HepG2 (cell line): ENCODE measurements around the gene NDUFB3. TPM values are rescaled to one million over a fixed set of nuclear protein-coding genes. Genes with fewer than 3 reads are reported as not detected.

Source experiments
- ATF3 ChIP-seq: sonication (generic); formaldehyde crosslinking; IDR thresholded peaks from 2 replicates; pipeline ENCODE4 v1.4.0; 2020; ENCODE audit warnings: missing genetic modification reagents
- CENPT ChIP-seq: sonication (generic); formaldehyde crosslinking; IDR thresholded peaks from 2 replicates; pipeline ENCODE4 v1.8.0; 2022; ENCODE audit warnings: low read depth, mild to moderate bottlenecking, moderate library complexity, missing genetic modification reagents
- FOXA1 ChIP-seq, 2 experiments: fragments of 450-650 bp in 1 of 2; sonication (generic) in 1 of 2; formaldehyde crosslinking in 1 of 2; IDR thresholded peaks; 2 replicates each; pipeline versions ENCODE4 v1.4.0 to v1.6.1; 2016 to 2020; ENCODE audit warnings: missing genetic modification reagents in 1 of 2
- FOXK1 ChIP-seq: sonication (generic); formaldehyde crosslinking; IDR thresholded peaks from 2 replicates; pipeline ENCODE4 v1.4.0; 2020; ENCODE audit warnings: low read depth, missing genetic modification reagents, borderline replicate concordance
- HMGXB3 ChIP-seq: sonication (generic); formaldehyde crosslinking; IDR thresholded peaks from 2 replicates; pipeline ENCODE4 v1.4.0; 2020; ENCODE audit warnings: missing genetic modification reagents, borderline replicate concordance
- KMT2A ChIP-seq: sonication (generic); formaldehyde crosslinking; IDR thresholded peaks from 2 replicates; pipeline ENCODE4 v1.4.0; 2020; ENCODE audit warnings: missing genetic modification reagents
- LBX2 ChIP-seq: sonication (generic); formaldehyde crosslinking; IDR thresholded peaks from 2 replicates; pipeline ENCODE4 v1.5.0; 2020; ENCODE audit warnings: missing genetic modification reagents, mild to moderate bottlenecking, borderline replicate concordance
- MYPOP ChIP-seq: sonication (generic); formaldehyde crosslinking; IDR thresholded peaks from 2 replicates; pipeline ENCODE4 v1.8.1; 2023; ENCODE audit warnings: mild to moderate bottlenecking, moderate library complexity, missing genetic modification reagents
- PAF1 ChIP-seq: IDR thresholded peaks from 2 replicates; pipeline ENCODE4 v1.6.1; 2016; ENCODE audit warnings: missing genetic modification reagents, missing compliant biosample characterization
- PHF5A ChIP-seq: IDR thresholded peaks from one replicate; pipeline ENCODE4 v1.6.1; 2018; ENCODE audit warnings: low read depth, missing genetic modification reagents; ENCODE audit not compliant: unreplicated experiment
- RAD51 ChIP-seq: fragments of 450-650 bp; IDR thresholded peaks from 2 replicates; pipeline ENCODE4 v1.6.1; 2016; ENCODE audit warnings: borderline replicate concordance
- RBFOX2 ChIP-seq: fragments of 200-400 bp; formaldehyde crosslinking; IDR thresholded peaks from 2 replicates; pipeline ENCODE4 v1.6.1; 2017; ENCODE audit warnings: low read depth, mild to moderate bottlenecking, low read length
- RBM39 ChIP-seq: fragments of 200-400 bp; formaldehyde crosslinking; IDR thresholded peaks from one replicate; pipeline ENCODE4 v1.6.1; 2018; ENCODE audit warnings: antibody characterized with exemption, mild to moderate bottlenecking, low read depth, low read length; ENCODE audit not compliant: poor library complexity, severe bottlenecking
- XRCC5 ChIP-seq: fragments of 200-400 bp; formaldehyde crosslinking; optimal IDR thresholded peaks from 2 replicates; pipeline ENCODE3; 2017; ENCODE audit warnings: mild to moderate bottlenecking, low read length
- ZBTB37 ChIP-seq: sonication (generic); formaldehyde crosslinking; IDR thresholded peaks from 2 replicates; pipeline ENCODE4 v1.4.0; 2020; ENCODE audit warnings: mild to moderate bottlenecking, missing genetic modification reagents
- ZBTB7B ChIP-seq: sonication (generic); formaldehyde crosslinking; IDR thresholded peaks from 2 replicates; pipeline ENCODE4 v1.4.0; 2020; ENCODE audit warnings: missing genetic modification reagents
- ZNF263 ChIP-seq: sonication (generic); formaldehyde crosslinking; IDR thresholded peaks from 2 replicates; pipeline ENCODE4 v1.4.0; 2020; ENCODE audit warnings: missing genetic modification reagents
- ZNF354B ChIP-seq: sonication (generic); formaldehyde crosslinking; IDR thresholded peaks from 2 replicates; pipeline ENCODE4 v1.8.0; 2022; ENCODE audit warnings: mild to moderate bottlenecking, missing genetic modification reagents
- ZNF629 ChIP-seq: sonication (generic); formaldehyde crosslinking; conservative IDR thresholded peaks from 2 replicates; pipeline ENCODE4 v1.5.0; 2020; ENCODE audit warnings: missing genetic modification reagents
- ZNF724P ChIP-seq: sonication (generic); formaldehyde crosslinking; IDR thresholded peaks from 2 replicates; pipeline ENCODE4 v1.8.0; 2022; ENCODE audit warnings: missing genetic modification reagents, borderline replicate concordance
- ZNF883 ChIP-seq: sonication (generic); formaldehyde crosslinking; IDR thresholded peaks from 2 replicates; pipeline ENCODE4 v1.5.1; 2020; ENCODE audit warnings: mild to moderate bottlenecking, missing genetic modification reagents; ENCODE audit errors: not compliant biosample characterization
- polyA plus RNA-seq, 8 experiments: library from polyadenylated mRNA; depleted of rRNA in 3 of 8; stranded (reverse) in 7 of 8; unstranded in 1 of 8; fragments of >200 nt; fragmentation: Illumina TruSeq in 4 of 8; extraction: Trizol in 4 of 8; gene quantifications; 2 replicates each; pipeline versions ENCODE4 v1.2.1 to v1.2.3, GENCODE V29; 2011 to 2016; ENCODE audit warnings: low read depth in 4 of 8, missing spikeins in 1 of 8, mixed read lengths in 1 of 8; ENCODE audit not compliant: insufficient read depth in 1 of 8
- total RNA-seq, 5 experiments: library from RNA; depleted of rRNA; stranded (reverse); fragments of >200 nt; fragmentation: Illumina TruSeq; extraction: Trizol; gene quantifications; 2 replicates each; pipeline ENCODE4 v1.2.3, GENCODE V29; 2016; ENCODE audit warnings: low read depth in 1 of 5

Gene NDUFB3
- total and polyA plus RNA-seq, 2 of the 13 experiments (the other 11 are each of a cell fraction or from before 2014, with no cell fraction given) = 50.7 to 159 TPM

- TF ChIP-seq ZNF354B (CRISPR knock-in tag) (no peak), ZNF883 (no peak), MYPOP (peak; percentile 80; the same call in 1 of the 2 replicates), XRCC5 (no peak), RAD51 (no peak), LBX2 (CRISPR knock-in tag) (no peak), PAF1 (no peak), PHF5A (CRISPR knock-in tag) (no peak), ZNF629 (CRISPR knock-in tag) (0 out of 2 replicates have a peak, but pooled peaks have one; percentile 33), FOXK1 (peak; percentile 82; the same call in 1 of the 2 replicates), FOXA1 (IDR thresholded peaks at IDR 0.05) (peak; percentile 52; the same call in 1 of the 2 replicates), FOXA1 (CRISPR knock-in tag; IDR thresholded peaks at IDR 0.05) (peak; percentile 92), ATF3 (no peak), ZNF724P (CRISPR knock-in tag) (no peak), RBM39 (no peak), ZNF263 (CRISPR knock-in tag) (no peak), HMGXB3 (CRISPR knock-in tag) (peak; percentile 34; the same call in 1 of the 2 replicates), KMT2A (CRISPR knock-in tag) (peak; percentile 42; the same call in 1 of the 2 replicates), CENPT (CRISPR knock-in tag) (no peak), ZBTB37 (CRISPR knock-in tag) (peak; percentile 99), ZBTB7B (CRISPR knock-in tag) (peak; percentile 59; the same call in 1 of the 2 replicates), RBFOX2 (no peak)
These were observed 14.0 kb upstream of the NDUFB3 start (continued) for GRCh38 chr2:201057715-201058248.
